Stimulated activated CD8-positive, alpha-beta memory T cell treated with anti-CD3 and anti-CD28 coated beads, Interleukin-12 subunit alpha, Interleukin-12 subunit beta, amount 100 ng/mL, for 24 hours (primary cell): ENCODE measurements around the gene ZNF516.

ENCODE experiments used
- DNase-seq: peaks from one replicate; pipeline ENCODE4 v3.0.0-alpha.2; 2020; ENCODE audit errors: extremely low read depth

ZNF516 gene

GRCh38 chr18:76380791-76381405 lies 114.1 kb downstream of the ZNF516 start:
- no peak for DNase-seq

GRCh38 chr18:76380127-76380729 lies 114.8 kb downstream of the ZNF516 start:
- DNase-seq: no peak

- no peak for DNase-seq
Measured at GRCh38 chr18:76379226-76380126, 115.6 kb downstream of the ZNF516 start.

GRCh38 chr18:76378526-76379215 lies 116.4 kb downstream of the ZNF516 start:
- DNase-seq: no peak

- DNase-seq: no peak
Measured at GRCh38 chr18:76377359-76377756, 117.7 kb downstream of the ZNF516 start.

GRCh38 chr18:76376668-76377358 lies 118.2 kb downstream of the ZNF516 start:
- DNase-seq: no peak

GRCh38 chr18:76376225-76376624 lies 118.8 kb downstream of the ZNF516 start:
- no peak for DNase-seq

GRCh38 chr18:76374330-76375281 lies 120.4 kb downstream of the ZNF516 start:
- DNase-seq: no peak

- DNase-seq: no peak
Measured at GRCh38 chr18:76373297-76373696, 121.7 kb downstream of the ZNF516 start.

- DNase-seq: no peak
Measured at GRCh38 chr18:76371301-76372203, 123.5 kb downstream of the ZNF516 start.

- DNase-seq: no peak
Measured at GRCh38 chr18:76370686-76371085, 124.4 kb downstream of the ZNF516 start.

- DNase-seq: no peak
Measured at GRCh38 chr18:76370201-76370600, 124.8 kb downstream of the ZNF516 start.

GRCh38 chr18:76369791-76370190 lies 125.3 kb downstream of the ZNF516 start:
- DNase-seq: no peak

GRCh38 chr18:76368976-76369375 lies 126.1 kb downstream of the ZNF516 start:
- no peak for DNase-seq

- DNase-seq: no peak
Measured at GRCh38 chr18:76368271-76368670, 126.8 kb downstream of the ZNF516 start.

- DNase-seq: no peak
Measured at GRCh38 chr18:76367168-76368125, 127.6 kb downstream of the ZNF516 start.

- DNase-seq: no peak
Measured at GRCh38 chr18:76365561-76365960, 129.5 kb downstream of the ZNF516 start.
